Liver (tissue), 9 donors: ENCODE results near the gene SLC6A3. TPM values are rescaled to one million over a fixed set of nuclear protein-coding genes. Genes with fewer than 3 reads are reported as not detected.

Experiments
- DNase-seq: peaks from one replicate; pipeline ENCODE4 v3.0.0-alpha.2; 2017; ENCODE audit warnings: low spot score
- H3K27ac ChIP-seq, 2 donors: one replicate each; pipeline ENCODE4 v1.7.0; 2013; ENCODE audit warnings: inconsistent platforms in 2 of 2, low read length in 2 of 2, control low read depth in 1 of 2, low read depth in 1 of 2, mild to moderate bottlenecking in 1 of 2
- H3K27me3 ChIP-seq, 4 donors: one replicate each; pipeline versions ENCODE4 v1.6.1 to v1.7.0; 2013; ENCODE audit warnings: low read length in 3 of 4, inconsistent platforms in 1 of 4, mild to moderate bottlenecking in 1 of 4, moderate library complexity in 1 of 4; ENCODE audit not compliant: control insufficient read depth in 4 of 4, insufficient read depth in 4 of 4
- H3K36me3 ChIP-seq, 4 donors: one replicate each; pipeline versions ENCODE4 v1.6.1 to v1.7.0; 2013; ENCODE audit warnings: low read length in 3 of 4, mild to moderate bottlenecking in 3 of 4, low read depth in 1 of 4, moderate library complexity in 1 of 4; ENCODE audit not compliant: control insufficient read depth in 4 of 4, insufficient read depth in 3 of 4
- H3K4me1 ChIP-seq, 4 donors: one replicate each; pipeline versions ENCODE4 v1.6.1 to v1.7.0; 2013; ENCODE audit warnings: low read length in 3 of 4, mild to moderate bottlenecking in 3 of 4, moderate library complexity in 1 of 4; ENCODE audit not compliant: control insufficient read depth in 4 of 4, insufficient read depth in 4 of 4
- H3K4me3 ChIP-seq, 3 donors: one replicate each; pipeline versions ENCODE4 v1.6.1 to v1.7.0; 2013; ENCODE audit warnings: low read length in 3 of 3, control low read depth in 1 of 3, low read depth in 1 of 3, mild to moderate bottlenecking in 1 of 3
- H3K9ac ChIP-seq, 2 donors: one replicate each; pipeline ENCODE4 v1.7.0; 2013; ENCODE audit warnings: low read length in 2 of 2, mild to moderate bottlenecking in 2 of 2, moderate library complexity in 2 of 2, control low read depth in 1 of 2, low read depth in 1 of 2
- H3K9me3 ChIP-seq, 4 donors: one replicate each; pipeline versions ENCODE4 v1.6.1 to v1.7.0; 2013; ENCODE audit warnings: low read length in 3 of 4; ENCODE audit not compliant: control insufficient read depth in 4 of 4
- EGR1 ChIP-seq, 2 donors: IDR thresholded peaks; 2 replicates each; pipeline ENCODE4 v1.6.1; 2016 to 2018; ENCODE audit warnings: antibody characterized with exemption in 2 of 2, low read depth in 2 of 2
- FOXA1 ChIP-seq: IDR thresholded peaks from 2 replicates; pipeline ENCODE4 v1.6.1; 2016; ENCODE audit warnings: antibody characterized with exemption
- FOXA2 ChIP-seq: IDR thresholded peaks from 2 replicates; pipeline ENCODE4 v1.6.1; 2016; ENCODE audit warnings: antibody characterized with exemption
- GABPA ChIP-seq, 2 donors: IDR thresholded peaks in 1 of 2; conservative IDR thresholded peaks in 1 of 2; 2 replicates each; pipeline ENCODE4 v1.6.1; 2016; ENCODE audit warnings: antibody characterized with exemption in 2 of 2, mild to moderate bottlenecking in 1 of 2, moderate library complexity in 1 of 2
- HNF4A ChIP-seq, 2 donors: conservative IDR thresholded peaks; 2 replicates each; pipeline ENCODE4 v1.6.1; 2016; ENCODE audit warnings: antibody characterized with exemption in 2 of 2, mild to moderate bottlenecking in 2 of 2
- HNF4G ChIP-seq: IDR thresholded peaks from 2 replicates; pipeline ENCODE4 v1.6.1; 2016; ENCODE audit warnings: antibody characterized with exemption
- JUND ChIP-seq, 2 donors: IDR thresholded peaks; 2 replicates each; pipeline ENCODE4 v1.6.1; 2016; ENCODE audit warnings: antibody characterized with exemption in 2 of 2
- MAX ChIP-seq: IDR thresholded peaks from 2 replicates; pipeline ENCODE4 v1.6.1; 2016; ENCODE audit warnings: antibody characterized with exemption
- NR2F2 ChIP-seq: IDR thresholded peaks from 2 replicates; pipeline ENCODE4 v1.6.1; 2016; ENCODE audit warnings: antibody characterized with exemption
- RAD21 ChIP-seq, 2 donors: IDR thresholded peaks; 2 replicates each; pipeline ENCODE4 v1.6.1; 2016; ENCODE audit warnings: antibody characterized with exemption in 2 of 2, mild to moderate bottlenecking in 2 of 2
- RXRA ChIP-seq, 2 donors: IDR thresholded peaks; 2 replicates each; pipeline ENCODE4 v1.6.1; 2017 to 2018; ENCODE audit warnings: antibody characterized with exemption in 2 of 2, mild to moderate bottlenecking in 1 of 2
- SP1 ChIP-seq: IDR thresholded peaks from 2 replicates; pipeline ENCODE4 v1.6.1; 2018; ENCODE audit warnings: antibody characterized with exemption, mild to moderate bottlenecking
- TAF1 ChIP-seq: conservative IDR thresholded peaks from 2 replicates; pipeline ENCODE4 v1.6.1; 2016; ENCODE audit warnings: antibody characterized with exemption, mild to moderate bottlenecking
- WGBS: extraction: QIAGEN DNeasy Blood & Tissue Kit; methylation state at CpG from one replicate; pipeline ENCODE4 v1.1.7; 2013; 5-methylcytosine and 5-hydroxymethylcytosine counted together
- polyA plus RNA-seq, 2 donors: library from polyadenylated mRNA; stranded (reverse) in 1 of 2; unstranded in 1 of 2; fragments of 200-250 nt in 1 of 2; fragments of >200 nt in 1 of 2; fragmentation: Nextera tagmentation in 1 of 2; extraction: Ambion mirVana in 1 of 2; gene quantifications; one replicate each; pipeline versions ENCODE4 v1.2.1 to v1.2.3, GENCODE V29; 2013 to 2015
- total RNA-seq, 2 donors: library from RNA; depleted of rRNA; stranded (reverse); fragments of >200 nt; gene quantifications; one replicate each; pipeline ENCODE4 v1.2.3, GENCODE V29; 2014
- TF ChIP-seq, protein P1 (sequence below): IDR thresholded peaks from 2 replicates; pipeline ENCODE4 v1.6.1; 2016; ENCODE audit warnings: antibody characterized with exemption
- TF ChIP-seq, protein P2 (sequence below): fragments of 150-350 bp; IDR thresholded peaks from 2 replicates; pipeline ENCODE4 v1.5.1; 2017; ENCODE audit warnings: improper control_type of control experiment, low read depth, low read length; ENCODE audit not compliant: missing input control
- TF ChIP-seq, protein P3 (sequence below): IDR thresholded peaks from 2 replicates; pipeline ENCODE4 v1.6.1; 2016; ENCODE audit warnings: antibody characterized with exemption, mild to moderate bottlenecking
- donor health status: healthy.
- donor health status: healthy.
- donor health status: healthy.
- donor health status: healthy.
- donor health status: healthy.

Gene SLC6A3
- total and polyA plus RNA-seq, 4 donors = not detected

DNA sequence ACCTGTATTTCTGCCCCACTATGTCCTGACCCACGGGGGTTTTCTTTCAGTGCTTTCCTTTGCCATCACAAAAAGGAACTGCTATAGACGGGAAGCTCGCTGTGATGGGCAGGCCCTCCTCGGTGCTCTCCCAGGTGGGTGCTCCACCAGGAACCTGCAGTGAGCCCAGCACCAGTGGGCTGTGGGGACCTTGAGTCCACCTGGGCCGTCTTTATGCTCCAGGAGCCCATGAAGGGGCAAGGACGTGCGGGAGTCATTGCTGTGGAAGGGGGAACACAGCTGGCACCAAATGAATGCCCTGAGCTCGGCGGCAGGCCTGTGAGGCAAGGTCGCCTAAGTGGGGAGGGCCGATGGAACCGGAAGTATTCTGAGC is 36.7 kb upstream of the SLC6A3 start:
- TF ChIP-seq, protein P1, sequence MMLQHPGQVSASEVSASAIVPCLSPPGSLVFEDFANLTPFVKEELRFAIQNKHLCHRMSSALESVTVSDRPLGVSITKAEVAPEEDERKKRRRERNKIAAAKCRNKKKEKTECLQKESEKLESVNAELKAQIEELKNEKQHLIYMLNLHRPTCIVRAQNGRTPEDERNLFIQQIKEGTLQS = no peak
- TF ChIP-seq NR2F2 = no peak
- TF ChIP-seq, protein P2, sequence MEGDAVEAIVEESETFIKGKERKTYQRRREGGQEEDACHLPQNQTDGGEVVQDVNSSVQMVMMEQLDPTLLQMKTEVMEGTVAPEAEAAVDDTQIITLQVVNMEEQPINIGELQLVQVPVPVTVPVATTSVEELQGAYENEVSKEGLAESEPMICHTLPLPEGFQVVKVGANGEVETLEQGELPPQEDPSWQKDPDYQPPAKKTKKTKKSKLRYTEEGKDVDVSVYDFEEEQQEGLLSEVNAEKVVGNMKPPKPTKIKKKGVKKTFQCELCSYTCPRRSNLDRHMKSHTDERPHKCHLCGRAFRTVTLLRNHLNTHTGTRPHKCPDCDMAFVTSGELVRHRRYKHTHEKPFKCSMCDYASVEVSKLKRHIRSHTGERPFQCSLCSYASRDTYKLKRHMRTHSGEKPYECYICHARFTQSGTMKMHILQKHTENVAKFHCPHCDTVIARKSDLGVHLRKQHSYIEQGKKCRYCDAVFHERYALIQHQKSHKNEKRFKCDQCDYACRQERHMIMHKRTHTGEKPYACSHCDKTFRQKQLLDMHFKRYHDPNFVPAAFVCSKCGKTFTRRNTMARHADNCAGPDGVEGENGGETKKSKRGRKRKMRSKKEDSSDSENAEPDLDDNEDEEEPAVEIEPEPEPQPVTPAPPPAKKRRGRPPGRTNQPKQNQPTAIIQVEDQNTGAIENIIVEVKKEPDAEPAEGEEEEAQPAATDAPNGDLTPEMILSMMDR = no peak
- no peak for TF ChIP-seq SP1
- H3K9me3 ChIP-seq = no peaks in the 10 kb centered on the region
- peak overlapping the region in 1 of 2 donors; percentile 38 for H3K27ac ChIP-seq
- H3K36me3 ChIP-seq = peaks cover 0 to 2% (median 0%) of the 10 kb centered on the region in 4 donors
- H3K4me3 ChIP-seq = no peak overlapping the region
- H3K9ac ChIP-seq = no peak overlapping the region
- WGBS = 91% methylated on average over 12 of the region's 12 CpGs
- H3K27me3 ChIP-seq = no peaks in the 10 kb centered on the region
- no peak for DNase-seq
- H3K4me1 ChIP-seq = peaks cover 0 to 9% (median 0%) of the 10 kb centered on the region in 4 donors

GRCh38 chr5:1481266-1481958 is 36.2 kb upstream of the SLC6A3 start:
- Histone ChIP-seq H3K27me3 (no peaks in the 10 kb centered on the region), H3K4me3 (no peak overlapping the region), H3K4me1 (peaks cover 0 to 12% (median 0%) of the 10 kb centered on the region in 4 donors), H3K9me3 (no peaks in the 10 kb centered on the region), H3K27ac (peak overlapping the region in 1 of 2 donors; percentile 38), H3K9ac (no peak overlapping the region), H3K36me3 (peaks cover 0 to 5% (median 0%) of the 10 kb centered on the region in 4 donors)
- WGBS = 91% methylated on average over 26 of the region's 26 CpGs
- DNase-seq = no peak
- TF ChIP-seq RXRA (IDR thresholded peaks at IDR 0.05) (no peak), TAF1 (no peak), RAD21 (IDR thresholded peaks at IDR 0.05) (no peak), FOXA1 (no peak), HNF4G (no peak)
- TF ChIP-seq, protein P1 = no peak
- TF ChIP-seq, protein P3, sequence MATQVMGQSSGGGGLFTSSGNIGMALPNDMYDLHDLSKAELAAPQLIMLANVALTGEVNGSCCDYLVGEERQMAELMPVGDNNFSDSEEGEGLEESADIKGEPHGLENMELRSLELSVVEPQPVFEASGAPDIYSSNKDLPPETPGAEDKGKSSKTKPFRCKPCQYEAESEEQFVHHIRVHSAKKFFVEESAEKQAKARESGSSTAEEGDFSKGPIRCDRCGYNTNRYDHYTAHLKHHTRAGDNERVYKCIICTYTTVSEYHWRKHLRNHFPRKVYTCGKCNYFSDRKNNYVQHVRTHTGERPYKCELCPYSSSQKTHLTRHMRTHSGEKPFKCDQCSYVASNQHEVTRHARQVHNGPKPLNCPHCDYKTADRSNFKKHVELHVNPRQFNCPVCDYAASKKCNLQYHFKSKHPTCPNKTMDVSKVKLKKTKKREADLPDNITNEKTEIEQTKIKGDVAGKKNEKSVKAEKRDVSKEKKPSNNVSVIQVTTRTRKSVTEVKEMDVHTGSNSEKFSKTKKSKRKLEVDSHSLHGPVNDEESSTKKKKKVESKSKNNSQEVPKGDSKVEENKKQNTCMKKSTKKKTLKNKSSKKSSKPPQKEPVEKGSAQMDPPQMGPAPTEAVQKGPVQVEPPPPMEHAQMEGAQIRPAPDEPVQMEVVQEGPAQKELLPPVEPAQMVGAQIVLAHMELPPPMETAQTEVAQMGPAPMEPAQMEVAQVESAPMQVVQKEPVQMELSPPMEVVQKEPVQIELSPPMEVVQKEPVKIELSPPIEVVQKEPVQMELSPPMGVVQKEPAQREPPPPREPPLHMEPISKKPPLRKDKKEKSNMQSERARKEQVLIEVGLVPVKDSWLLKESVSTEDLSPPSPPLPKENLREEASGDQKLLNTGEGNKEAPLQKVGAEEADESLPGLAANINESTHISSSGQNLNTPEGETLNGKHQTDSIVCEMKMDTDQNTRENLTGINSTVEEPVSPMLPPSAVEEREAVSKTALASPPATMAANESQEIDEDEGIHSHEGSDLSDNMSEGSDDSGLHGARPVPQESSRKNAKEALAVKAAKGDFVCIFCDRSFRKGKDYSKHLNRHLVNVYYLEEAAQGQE = no peak

GRCh38 chr5:1480806-1481205 is 35.6 kb upstream of the SLC6A3 start:
- no peak for DNase-seq
- Histone ChIP-seq H3K4me1 (peaks cover 0 to 12% (median 0%) of the 10 kb centered on the region in 4 donors), H3K27ac (peak overlapping the region in 1 of 2 donors; percentile 6), H3K36me3 (peaks cover 0 to 5% (median 0%) of the 10 kb centered on the region in 4 donors), H3K27me3 (no peaks in the 10 kb centered on the region), H3K9ac (no peak overlapping the region), H3K4me3 (no peak overlapping the region), H3K9me3 (no peaks in the 10 kb centered on the region)
- whole genome bisulfite sequencing = 89% methylated on average over 12 of the region's 12 CpGs
- TF ChIP-seq EGR1 (IDR thresholded peaks at IDR 0.05; ENCODE audit: low read depth in 2 of 2) (no peak), HNF4A (conservative IDR thresholded peaks at IDR 0.05) (no peak), GABPA (IDR thresholded peaks at IDR 0.05 in 1 of 2, conservative IDR thresholded peaks at IDR 0.05 in 1 of 2) (no peak), MAX (no peak), FOXA2 (no peak), SP1 (no peak), JUND (IDR thresholded peaks at IDR 0.05) (no peak), RAD21 (IDR thresholded peaks at IDR 0.05) (no peak), FOXA1 (no peak)
- TF ChIP-seq, protein P3 = no peak
- TF ChIP-seq, protein P1 = no peak
